ENCODE results near the gene ICAM3. TPM values are rescaled to one million over a fixed set of nuclear protein-coding genes. Genes with fewer than 3 reads are reported as not detected.
A peak's percentile ranks its signal among the peaks of the same experiment; 100 is the strongest.

Gene ICAM3
- total RNA-seq, 1 experiment from 2014 or later, result 10.5 TPM

DNA sequence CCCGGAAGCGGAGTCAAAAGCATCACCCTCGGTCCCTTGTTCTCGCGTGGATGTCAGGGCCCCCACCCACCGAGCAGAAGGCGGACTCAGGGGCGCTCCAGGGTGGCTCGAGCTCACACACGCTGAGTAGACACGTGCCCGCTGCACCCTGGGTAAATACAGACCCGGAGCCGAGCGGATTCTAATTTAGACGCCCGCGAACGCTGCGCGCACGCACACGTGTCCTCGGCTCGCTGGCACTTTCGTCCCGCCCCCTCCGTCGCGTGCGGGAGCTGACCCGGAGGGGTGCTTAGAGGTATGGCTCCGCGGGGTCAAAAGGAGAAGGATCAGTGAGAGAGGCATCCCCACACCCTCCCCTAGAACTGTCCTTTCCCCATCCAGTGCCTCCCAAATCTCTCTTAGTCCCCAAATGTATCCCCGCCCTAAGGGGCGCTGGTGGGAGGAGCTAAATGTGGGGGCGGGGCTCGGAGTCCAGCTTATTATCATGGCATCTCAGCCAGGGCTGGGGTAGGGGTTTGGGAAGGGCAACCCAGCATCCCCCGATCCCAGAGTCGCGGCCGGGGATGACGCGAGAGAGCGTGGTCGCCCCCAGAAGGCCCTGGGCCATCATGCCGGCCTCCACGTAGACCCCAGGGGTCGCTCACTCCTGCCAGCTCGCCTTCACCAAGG lies 50.1 kb downstream of the ICAM3 start:
- Histone ChIP-seq H3K4me3 (ENCODE audit: low read depth in 2 of 2, low read length in 2 of 2) (peak overlapping the region; percentile 53 to 79), H3K36me3 (ENCODE audit: control insufficient read depth, insufficient read depth, low read length) (no peaks in the 10 kb centered on the region), H3K27me3 (ENCODE audit: control insufficient read depth, insufficient read depth, low read length) (no peaks in the 10 kb centered on the region), H3K27ac (ENCODE audit: low read length) (peak overlapping the region; percentile 75), H3K9me3 (ENCODE audit: control insufficient read depth, insufficient read depth, low read depth, low read length) (no peaks in the 10 kb centered on the region), H3K4me1 (ENCODE audit: control insufficient read depth, insufficient read depth, low read length) (peaks cover 14% of the 10 kb centered on the region; the same call in 1 of the 2 replicates)
- no TSS peak for BruUV-seq (replicated peaks)
- ChIA-PET CTCF (interaction anchor here (0.7 to 1.3 kb wide), 4 partner anchors 20 to 99 kb away, joined by 4 to 6 read pairs (median 4); no protein-coding TSS in a partner anchor), POLR2A (interaction anchor here (0.5 to 2.6 kb wide), 4 partner anchors 18 to 108 kb away, joined by 3 to 12 read pairs (median 8); partner anchors contain the start of gene ICAM1)
- ATAC-seq (peak; percentile 48), DNase-seq (ENCODE audit: low read depth, low spot score) (no peak)
- in situ Hi-C loops (cut with HindIII; ENCODE audit: low pct_unique_long_range_greater_than_20kb, low sequenced_read_pairs), result no loop called here
- TF ChIP-seq, protein P1, sequence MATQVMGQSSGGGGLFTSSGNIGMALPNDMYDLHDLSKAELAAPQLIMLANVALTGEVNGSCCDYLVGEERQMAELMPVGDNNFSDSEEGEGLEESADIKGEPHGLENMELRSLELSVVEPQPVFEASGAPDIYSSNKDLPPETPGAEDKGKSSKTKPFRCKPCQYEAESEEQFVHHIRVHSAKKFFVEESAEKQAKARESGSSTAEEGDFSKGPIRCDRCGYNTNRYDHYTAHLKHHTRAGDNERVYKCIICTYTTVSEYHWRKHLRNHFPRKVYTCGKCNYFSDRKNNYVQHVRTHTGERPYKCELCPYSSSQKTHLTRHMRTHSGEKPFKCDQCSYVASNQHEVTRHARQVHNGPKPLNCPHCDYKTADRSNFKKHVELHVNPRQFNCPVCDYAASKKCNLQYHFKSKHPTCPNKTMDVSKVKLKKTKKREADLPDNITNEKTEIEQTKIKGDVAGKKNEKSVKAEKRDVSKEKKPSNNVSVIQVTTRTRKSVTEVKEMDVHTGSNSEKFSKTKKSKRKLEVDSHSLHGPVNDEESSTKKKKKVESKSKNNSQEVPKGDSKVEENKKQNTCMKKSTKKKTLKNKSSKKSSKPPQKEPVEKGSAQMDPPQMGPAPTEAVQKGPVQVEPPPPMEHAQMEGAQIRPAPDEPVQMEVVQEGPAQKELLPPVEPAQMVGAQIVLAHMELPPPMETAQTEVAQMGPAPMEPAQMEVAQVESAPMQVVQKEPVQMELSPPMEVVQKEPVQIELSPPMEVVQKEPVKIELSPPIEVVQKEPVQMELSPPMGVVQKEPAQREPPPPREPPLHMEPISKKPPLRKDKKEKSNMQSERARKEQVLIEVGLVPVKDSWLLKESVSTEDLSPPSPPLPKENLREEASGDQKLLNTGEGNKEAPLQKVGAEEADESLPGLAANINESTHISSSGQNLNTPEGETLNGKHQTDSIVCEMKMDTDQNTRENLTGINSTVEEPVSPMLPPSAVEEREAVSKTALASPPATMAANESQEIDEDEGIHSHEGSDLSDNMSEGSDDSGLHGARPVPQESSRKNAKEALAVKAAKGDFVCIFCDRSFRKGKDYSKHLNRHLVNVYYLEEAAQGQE (IDR thresholded peaks at IDR 0.05; ENCODE audit: insufficient read depth in 1 of 2, low read depth in 2 of 2, low read length in 1 of 2), result no peak
- peak; percentile 41; the same call in 1 of the 2 replicates for TF ChIP-seq POLR2AphosphoS5 (IDR thresholded peaks at IDR 0.05; ENCODE audit: low read depth, low read length)
- TF ChIP-seq SIN3A (IDR thresholded peaks at IDR 0.05; ENCODE audit: borderline replicate concordance, insufficient read depth, low read depth, low read length), result no peak
- intact Hi-C loops (cut with micrococcal nuclease; ENCODE audit: unreplicated experiment), result no loop called here

DNA sequence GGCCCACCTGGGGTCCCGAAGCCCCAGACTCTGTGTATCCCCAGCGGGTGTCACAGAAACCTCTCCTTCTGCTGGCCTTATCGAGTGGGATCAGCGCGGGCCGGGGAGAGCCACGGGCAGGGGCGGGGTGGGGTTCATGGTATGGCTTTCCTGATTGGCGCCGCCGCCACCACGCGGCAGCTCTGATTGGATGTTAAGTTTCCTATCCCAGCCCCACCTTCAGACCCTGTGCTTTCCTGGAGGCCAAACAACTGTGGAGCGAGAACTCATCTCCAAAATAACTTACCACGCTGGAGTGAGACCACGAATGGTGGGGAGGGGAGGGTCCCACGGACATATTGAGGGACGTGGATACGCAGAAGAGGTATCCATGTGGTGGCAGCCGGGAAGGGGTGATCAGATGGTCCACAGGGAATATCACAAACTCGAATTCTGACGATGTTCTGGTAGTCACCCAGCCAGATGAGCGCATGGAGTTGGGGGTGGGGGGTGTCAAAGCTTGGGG lies 50.7 kb downstream of the ICAM3 start:
- peak; percentile 63 for ATAC-seq
- intact Hi-C loops (cut with micrococcal nuclease; ENCODE audit: unreplicated experiment) (no loop called here), in situ Hi-C loops (cut with HindIII; ENCODE audit: low pct_unique_long_range_greater_than_20kb, low sequenced_read_pairs) (no loop called here)
- Histone ChIP-seq H3K4me3 (ENCODE audit: low read depth in 2 of 2, low read length in 2 of 2) (peak overlapping the region; percentile 53 to 79), H3K4me1 (ENCODE audit: control insufficient read depth, insufficient read depth, low read length) (peaks cover 14% of the 10 kb centered on the region; the same call in 1 of the 2 replicates), H3K27me3 (ENCODE audit: control insufficient read depth, insufficient read depth, low read length) (no peaks in the 10 kb centered on the region), H3K27ac (ENCODE audit: low read length) (peak overlapping the region; percentile 75), H3K36me3 (ENCODE audit: control insufficient read depth, insufficient read depth, low read length) (no peaks in the 10 kb centered on the region), H3K9me3 (ENCODE audit: control insufficient read depth, insufficient read depth, low read depth, low read length) (no peaks in the 10 kb centered on the region)
- BruUV-seq (replicated peaks), result no TSS peak
- no peak for DNase-seq (ENCODE audit: low read depth, low spot score)
- POLR2A ChIA-PET, result interaction anchor here (0.6 to 2.6 kb wide), 3 partner anchors 18 to 97 kb away, joined by 3 to 11 read pairs (median 3); partner anchors contain the start of gene ICAM1
- TF ChIP-seq, protein P1 (IDR thresholded peaks at IDR 0.05; ENCODE audit: insufficient read depth in 1 of 2, low read depth in 2 of 2, low read length in 1 of 2), result no peak
- TF ChIP-seq, protein P2, sequence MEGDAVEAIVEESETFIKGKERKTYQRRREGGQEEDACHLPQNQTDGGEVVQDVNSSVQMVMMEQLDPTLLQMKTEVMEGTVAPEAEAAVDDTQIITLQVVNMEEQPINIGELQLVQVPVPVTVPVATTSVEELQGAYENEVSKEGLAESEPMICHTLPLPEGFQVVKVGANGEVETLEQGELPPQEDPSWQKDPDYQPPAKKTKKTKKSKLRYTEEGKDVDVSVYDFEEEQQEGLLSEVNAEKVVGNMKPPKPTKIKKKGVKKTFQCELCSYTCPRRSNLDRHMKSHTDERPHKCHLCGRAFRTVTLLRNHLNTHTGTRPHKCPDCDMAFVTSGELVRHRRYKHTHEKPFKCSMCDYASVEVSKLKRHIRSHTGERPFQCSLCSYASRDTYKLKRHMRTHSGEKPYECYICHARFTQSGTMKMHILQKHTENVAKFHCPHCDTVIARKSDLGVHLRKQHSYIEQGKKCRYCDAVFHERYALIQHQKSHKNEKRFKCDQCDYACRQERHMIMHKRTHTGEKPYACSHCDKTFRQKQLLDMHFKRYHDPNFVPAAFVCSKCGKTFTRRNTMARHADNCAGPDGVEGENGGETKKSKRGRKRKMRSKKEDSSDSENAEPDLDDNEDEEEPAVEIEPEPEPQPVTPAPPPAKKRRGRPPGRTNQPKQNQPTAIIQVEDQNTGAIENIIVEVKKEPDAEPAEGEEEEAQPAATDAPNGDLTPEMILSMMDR (IDR thresholded peaks at IDR 0.05), result no peak
- no peak for TF ChIP-seq TCF7L2 (IDR thresholded peaks at IDR 0.05; ENCODE audit: low read depth, low read length)
- no peak for TF ChIP-seq SIN3A (IDR thresholded peaks at IDR 0.05; ENCODE audit: borderline replicate concordance, insufficient read depth, low read depth, low read length)
- CTCF ChIA-PET, result interaction anchor here (1.3 kb wide), 1 partner anchor 30 kb away, joined by 4 read pairs; no protein-coding TSS in a partner anchor
